Activated CD8-positive, alpha-beta memory T cell treated with anti-CD3 and anti-CD28 coated beads, Interleukin-2, amount 50 U/mL, for 24 hours (primary cell): ENCODE results near the gene DENND6B.
"Not testable (repeated sequence)": the region's sequence is repeated elsewhere in the genome, so short reads cannot be mapped to it uniquely, and the experiment has no call there.

Source experiments
- DNase-seq: peaks from one replicate; pipeline ENCODE4 v3.0.0-alpha.2; 2020; ENCODE audit errors: extremely low read depth

DENND6B gene

DNA sequence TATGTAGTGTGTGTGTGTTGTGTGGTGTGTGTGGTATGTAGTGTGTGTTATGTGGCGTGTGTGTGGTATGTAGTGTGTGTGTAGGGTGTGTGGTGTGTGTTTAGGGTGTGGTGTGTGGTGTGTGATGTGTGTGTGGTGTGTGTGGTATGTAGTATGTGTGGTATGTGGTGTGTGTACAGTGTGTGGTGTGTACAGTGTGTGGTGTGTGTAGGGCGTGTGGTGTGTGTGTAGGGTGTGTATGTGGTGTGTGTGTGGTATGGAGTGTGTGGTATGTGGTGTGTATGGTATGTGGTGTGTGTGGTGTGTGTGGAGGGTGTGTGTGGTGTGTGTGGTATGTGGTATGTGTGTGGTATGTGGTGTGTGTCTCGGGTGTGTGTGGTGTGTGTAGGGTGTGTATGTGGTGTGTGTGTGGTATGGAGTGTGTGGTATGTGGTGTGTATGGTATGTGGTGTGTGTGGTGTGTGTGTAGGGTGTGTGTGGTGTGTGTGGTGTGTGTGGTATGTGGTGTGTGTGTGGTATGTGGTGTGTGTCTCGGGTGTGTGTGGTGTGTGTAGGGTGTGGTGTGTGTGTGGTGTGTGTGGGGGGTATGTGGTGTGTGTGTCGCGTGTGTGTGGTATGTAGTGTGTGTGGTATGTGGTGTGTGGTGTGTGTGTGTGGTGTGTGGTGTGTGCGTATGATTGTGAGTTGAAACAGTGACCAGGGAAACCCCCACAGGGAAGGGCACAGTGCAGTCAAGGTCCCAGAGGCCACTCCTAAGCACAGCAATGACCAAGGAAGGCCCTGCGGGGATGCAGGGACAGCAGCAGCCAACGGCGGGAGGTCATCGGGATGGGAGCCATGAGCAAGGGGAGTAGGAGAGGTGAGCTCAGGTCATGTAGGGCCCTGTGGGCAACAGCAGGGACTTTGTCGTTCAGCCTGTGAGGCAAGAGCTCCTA lies 13.4 kb upstream of the DENND6B start:
- no peak for DNase-seq

DNA sequence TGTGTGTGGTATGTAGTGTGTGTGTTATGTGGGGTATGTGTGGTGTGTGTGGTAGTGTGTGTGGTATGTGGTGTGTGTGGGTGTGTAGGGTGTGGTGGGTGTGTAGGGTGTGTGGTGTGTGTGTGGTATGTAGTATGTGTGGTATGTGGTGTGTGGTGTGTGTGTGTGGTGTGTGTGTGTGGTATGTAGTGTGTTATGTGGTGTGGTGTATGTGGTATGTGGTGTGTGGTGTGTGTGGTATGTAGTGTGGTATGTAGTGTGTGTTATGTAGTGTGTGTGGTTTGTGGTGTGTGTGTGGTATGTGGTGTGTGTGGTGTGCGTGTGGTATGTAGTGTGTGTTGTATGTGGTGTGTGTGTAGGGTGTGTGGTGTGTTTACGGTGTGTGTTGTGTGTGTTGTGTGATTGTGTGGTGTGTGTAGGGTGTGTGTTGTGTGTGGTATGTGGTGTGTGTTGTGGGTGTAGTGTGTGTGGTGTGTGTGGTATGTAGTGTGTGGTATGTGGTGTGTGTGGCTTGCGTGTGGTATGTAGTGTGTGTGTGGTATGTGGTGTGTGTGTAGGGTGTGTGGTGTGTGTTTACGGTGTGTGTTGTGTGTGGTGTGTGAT lies 12.1 kb upstream of the DENND6B start:
- DNase-seq = no peak

DNA sequence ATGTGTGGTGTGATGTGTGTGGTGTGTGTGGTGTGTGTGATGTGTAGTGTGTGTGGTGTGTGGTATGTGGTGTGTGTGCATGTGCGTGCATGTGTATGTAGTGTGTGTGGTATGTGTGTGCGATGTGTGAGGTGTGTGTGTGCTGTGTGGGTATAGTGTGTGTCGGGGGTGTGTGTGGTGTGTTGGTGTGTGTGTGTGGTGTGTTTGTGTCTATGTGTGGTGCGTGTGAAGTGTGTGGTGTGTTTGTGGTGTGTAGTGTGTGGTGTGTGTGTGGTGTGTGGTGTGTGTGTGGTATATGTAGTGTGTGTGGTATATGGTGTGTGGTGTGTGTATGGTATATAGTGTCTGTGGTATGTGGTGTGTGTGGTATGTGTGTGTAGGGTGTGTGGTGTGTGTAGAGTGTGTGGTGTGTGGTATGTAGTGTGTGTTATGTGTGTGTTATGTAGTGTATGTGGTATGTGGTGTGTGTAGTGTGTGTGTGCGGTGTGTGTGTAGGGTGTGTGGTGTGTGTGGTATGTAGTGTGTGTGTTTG lies 11.3 kb upstream of the DENND6B start:
- DNase-seq = no peak

DNA sequence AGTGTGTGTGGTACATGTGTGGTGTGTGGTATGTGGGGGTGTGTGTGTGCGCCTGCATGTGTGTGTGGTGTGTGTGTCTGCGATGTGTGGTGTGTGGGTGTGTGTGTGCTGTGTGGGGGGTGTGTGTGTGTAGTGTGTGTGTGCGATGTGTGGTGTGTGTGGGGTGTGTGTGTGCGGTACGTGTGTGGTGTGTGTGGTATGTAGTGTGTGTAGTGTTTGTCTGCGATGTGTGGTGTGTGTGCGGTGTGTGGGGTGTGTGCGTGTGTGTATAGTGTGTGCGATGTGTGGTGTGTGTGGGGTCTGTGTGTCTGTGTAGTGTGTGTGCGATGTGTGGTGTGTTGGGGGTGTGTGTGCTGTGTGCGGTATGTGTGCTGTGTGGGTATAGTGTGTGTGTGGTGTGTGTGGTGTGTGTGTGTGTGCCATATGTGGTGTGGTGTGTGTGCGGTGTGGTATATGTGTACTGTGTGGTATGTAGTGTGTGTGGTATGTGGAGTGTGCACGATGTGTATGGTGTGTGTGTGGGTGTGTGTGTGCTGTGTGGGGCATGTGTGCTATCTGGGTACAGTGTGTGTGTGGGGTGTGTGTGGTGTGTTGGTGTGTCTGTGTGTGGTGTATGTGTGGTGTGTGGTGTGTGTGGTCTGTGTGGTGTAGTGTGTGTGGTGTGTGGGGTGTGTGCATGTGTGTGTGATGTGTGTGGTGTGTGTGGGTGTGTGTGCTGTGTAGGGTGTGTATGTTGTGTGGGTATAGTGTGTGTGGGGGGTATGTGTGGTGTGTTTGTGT lies 10.6 kb upstream of the DENND6B start:
- no peak for DNase-seq

DNA sequence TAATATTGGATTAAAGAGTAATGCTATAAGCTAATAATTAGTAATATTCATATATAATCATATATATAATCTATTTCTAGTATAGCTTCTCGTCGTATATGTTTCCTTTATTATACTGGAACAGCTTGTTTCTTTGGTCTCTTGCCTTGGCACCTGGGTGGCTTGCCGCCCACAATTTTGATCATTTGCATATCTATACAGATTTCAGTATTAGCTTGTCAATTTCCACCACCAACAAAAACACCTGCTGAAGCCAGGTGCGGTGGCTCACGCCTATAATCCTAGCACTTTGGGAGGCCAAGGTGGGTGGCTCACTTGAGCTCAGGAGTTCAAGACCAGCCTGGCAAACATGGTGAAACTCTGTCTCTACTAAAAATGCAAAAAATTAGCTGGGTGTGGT lies 7.6 kb upstream of the DENND6B start:
- DNase-seq = not testable (repeated sequence)

DNA sequence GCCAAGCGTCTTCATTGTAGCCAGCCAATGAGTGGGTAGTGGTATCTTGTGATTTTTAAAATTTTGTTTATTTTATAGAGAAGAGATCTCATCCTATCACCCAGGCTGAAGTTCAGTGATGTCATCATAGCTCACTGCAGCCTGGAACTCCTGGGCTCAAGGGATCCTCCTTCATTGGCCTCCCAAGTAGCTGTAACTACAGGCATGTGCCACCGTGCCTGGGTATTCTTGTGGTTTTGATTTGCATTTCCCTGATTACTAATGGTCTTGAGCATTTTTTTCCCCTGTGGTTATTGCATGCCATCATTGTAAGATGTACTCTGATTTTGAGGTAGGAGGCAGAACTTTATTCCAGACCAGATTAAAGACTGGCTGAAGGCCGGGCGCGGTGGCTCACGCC lies 2.4 kb upstream of the DENND6B start:
- DNase-seq = no peak

DNA sequence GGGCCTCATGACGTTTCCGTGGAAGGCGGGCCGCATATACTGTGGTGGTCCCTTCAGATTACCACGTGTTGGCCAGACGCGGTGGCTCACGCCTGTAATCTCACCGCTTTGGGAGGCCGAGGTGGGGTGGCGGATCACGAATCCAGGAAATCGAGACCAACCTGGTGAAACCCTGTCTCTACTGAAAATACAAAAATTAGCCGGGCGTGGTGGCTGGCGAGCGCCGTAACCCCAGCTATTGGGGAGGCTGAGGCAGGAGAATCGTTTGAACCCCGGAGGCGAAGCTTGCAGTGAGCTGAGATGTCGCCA lies 853 bp upstream of the DENND6B start:
- no peak for DNase-seq

DNA sequence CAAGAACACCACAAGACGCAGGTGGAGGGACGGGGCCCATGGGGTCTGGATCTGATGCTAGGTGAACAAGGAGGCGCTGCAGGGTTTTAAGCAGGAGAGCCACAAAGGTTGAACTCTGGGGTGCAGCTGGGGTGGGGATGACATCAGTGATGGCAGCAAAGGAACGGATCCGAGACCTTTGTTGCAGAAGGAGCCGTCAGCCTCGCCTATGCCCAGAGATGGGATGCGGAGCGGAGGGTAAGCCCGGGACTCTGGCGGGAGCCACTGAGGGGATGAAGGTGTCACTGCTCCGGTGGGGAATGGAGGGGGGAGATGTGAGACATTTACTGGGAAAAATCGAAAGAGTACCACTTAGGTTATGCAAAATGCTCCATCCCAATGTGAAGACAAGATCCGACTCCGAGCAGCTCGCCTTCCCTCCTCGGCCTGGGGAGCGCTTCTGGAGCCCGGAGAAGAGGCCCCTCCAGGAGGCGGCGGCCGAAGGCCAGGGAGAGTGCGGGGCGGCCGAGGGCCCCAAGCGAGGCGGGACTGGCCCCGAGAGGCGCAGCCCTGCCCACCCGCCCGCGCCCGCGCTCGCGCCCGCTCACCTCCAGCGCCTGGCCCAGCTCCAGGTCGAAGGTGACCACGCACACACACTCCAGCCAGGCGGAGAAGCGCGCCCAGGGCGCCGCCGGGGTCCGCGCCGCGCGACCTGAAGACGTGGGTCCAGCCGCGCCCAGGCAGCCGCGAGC lies 422 bp downstream of the DENND6B start:
- DNase-seq = no peak

DNA sequence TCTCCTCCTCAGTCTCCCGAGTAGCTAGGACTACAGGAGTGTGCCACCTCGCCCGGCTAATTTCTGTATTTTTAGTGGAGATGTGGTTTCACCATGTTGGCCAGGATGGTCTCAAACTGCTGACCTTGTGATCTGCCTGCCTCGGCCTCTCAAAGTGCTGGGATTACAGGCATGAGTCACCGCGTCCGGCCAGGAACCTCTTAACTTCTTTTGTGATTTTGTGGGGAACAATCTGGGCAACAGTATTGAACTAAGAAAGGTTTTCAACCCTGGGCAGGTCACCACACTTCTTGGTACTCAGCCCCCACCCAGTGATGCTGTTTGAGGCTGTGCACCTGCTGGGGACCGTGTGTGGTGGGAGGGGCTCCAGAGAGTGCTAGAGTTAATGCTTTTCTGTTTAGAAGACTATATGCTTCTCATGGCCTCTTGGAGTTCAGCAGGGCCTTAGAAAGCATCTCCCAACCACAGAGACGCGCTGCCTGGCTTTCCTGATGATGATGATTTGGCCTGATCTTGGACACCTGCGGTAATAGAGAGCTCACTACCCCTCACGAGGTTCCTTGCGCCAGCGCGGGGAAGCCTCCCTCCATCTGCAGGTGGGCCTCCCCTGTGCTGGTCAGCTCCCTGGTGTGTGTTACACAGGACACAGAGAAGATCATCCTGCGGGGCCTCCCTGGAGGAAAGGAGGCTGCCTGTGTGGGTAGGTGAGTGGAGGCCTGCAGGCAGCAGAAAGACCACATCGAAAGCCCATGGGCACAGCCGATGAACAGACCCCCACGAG lies 1.2 kb downstream of the DENND6B start:
- no peak for DNase-seq

DNA sequence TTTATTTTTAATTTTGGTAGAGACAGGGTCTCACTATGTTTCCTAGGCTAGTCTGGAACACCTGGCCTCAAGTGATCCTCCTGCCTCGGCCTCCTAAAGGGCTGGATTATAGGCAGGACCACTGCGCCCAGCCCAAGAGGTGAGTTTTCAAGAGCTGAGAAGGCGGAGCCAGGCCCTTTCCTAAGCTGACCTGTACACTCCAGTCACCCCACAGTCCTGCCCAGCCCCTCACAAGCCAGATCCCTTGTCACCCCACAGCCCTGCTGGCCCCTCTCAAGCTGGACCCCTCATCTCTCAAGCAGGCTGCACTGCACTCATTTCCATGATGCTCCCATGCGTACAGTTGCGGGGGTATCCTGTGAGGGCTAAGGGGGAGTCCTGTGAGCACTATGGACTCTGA lies 2.9 kb downstream of the DENND6B start:
- no peak for DNase-seq

DNA sequence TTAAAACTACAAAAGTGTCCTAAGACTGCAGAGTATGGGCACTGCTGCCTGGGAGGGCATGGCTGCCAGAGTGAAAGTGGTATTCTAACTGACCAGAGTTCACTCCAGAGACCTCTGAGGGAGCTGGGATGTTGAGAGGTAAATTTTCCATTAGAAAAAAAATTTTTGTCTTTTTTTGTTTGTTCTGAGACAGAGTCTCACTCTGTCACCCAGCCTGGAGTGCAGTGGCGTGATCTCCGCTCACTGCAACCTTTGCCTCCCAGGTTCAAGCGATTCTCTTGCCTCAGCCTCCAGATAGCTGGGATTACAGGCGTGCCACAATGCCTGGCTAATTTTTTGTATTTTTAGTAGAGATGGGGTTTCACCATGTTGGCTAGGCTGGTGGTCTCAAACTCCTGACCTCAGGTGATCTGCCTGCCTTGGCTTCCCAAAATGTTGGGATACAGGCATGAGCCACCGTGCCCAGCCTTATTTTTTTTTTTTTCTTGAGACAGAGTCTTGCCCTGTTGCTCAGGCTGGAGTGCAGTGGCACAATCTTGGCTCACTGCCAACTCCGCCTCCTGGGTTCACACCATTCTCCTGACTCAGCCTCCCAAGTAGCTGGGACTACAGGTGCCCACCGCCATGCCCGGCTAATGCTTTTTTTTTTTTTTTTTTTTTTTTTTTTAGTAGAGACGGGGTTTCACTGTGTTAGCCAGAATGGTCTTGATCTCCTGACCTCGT lies 4.3 kb downstream of the DENND6B start:
- not testable (repeated sequence) for DNase-seq

DNA sequence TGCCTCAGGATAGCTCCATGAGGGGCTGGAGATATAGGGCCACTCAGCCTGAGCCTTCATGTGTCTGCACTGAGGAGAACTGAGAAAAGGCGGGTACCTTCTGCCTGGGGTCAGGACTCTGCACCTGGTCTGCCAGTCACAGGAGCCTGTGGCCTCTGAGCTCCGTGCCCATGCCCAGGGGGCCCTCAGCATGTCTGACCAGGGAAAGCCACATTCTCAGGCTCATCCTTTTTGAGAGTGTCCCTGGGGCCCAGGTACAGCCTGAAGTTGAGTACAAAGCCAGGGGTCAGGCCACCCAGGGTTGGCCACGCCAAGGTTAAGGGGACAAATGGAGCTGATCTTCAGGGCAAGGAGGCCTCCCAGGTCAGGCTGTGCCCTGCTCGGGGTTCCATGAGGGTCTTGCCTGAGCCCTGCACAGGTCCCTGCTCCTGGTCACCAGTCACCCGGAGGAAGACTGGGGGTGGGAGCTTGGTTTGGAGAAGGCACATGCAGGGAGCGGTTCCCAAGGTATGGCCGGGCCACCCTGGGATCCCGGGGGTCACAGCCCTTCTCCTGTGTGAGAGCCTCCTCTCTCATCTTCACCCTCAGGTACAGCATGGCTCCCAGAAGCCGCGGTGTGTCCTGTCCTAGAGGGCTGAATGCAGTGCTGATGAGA lies 6.0 kb downstream of the DENND6B start:
- DNase-seq = no peak

DNA sequence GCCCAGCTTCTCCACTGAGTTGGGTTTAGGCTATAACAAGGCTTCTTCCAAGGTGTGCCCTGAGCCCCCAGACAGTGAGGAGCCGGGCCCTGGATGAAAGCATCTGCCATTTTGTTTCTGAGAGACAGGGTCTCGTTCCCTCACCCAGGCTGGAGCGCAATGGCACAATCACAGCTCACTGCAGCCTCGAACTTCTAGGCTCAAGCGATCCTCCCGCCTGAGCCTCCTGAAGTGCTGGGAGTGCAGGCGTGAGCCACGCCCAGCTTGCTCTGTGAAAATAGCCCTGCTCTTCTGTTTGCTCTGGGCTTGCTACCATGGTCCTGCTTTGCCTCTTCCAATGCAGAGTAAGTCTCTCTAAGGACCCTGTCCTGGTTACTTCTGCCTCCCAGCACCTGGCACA lies 6.7 kb downstream of the DENND6B start:
- no peak for DNase-seq

DNA sequence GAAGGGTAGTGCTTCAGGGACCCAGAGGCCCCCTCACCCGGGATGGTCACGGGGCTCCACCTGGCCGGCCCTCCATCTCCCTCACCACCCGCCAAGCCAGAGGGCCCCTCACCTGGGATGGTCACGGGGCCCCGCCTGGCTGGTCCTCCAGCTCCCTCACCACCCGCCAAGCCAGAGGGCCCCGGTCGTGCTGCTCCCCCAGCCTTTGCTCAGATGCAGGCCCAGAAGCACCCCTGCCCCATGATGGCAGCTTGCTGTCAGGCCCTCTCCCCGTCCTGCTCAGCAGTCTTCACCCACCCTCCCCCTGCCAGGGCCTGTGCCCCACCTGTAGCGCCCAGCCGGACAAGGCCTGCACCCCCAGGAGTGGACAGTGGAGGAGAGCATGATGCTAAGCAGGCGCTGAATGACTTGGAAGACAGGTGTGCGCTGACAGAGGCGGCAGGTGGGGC lies 7.3 kb downstream of the DENND6B start:
- no peak for DNase-seq

DNA sequence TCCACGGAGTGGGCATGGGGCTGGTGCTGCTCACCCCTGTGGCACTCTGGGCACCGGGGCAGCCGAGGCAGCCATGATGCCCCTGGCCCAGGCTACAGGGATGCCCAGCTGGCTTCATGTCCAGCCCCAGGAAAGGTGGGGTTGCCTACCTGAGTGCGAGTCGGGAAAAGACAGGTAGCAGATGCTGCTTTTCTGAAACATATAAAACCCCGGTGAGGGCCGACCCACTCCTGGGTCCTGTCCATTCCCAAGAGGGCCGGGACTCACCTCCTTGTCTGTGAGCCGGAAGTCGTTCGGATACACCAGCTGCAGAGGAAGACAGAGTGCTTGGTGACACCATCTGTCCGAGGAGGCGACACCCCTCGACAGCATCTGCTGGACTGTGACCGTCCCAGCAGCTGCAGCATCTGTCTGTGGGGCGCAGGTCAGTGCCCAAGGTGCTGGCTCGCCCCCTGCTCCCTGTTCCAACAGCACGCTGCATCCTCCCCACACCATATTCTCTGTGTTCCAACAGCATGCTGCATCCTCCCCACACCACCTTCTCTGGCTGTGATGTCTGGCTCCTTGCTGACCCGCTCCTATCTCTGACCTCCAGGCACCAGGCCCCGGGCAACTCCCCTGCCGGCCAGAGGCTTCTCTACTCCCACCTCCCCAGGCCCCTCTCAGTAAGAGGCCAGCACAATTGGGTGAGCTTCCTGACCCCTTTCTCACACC lies 8.0 kb downstream of the DENND6B start:
- no peak for DNase-seq

DNA sequence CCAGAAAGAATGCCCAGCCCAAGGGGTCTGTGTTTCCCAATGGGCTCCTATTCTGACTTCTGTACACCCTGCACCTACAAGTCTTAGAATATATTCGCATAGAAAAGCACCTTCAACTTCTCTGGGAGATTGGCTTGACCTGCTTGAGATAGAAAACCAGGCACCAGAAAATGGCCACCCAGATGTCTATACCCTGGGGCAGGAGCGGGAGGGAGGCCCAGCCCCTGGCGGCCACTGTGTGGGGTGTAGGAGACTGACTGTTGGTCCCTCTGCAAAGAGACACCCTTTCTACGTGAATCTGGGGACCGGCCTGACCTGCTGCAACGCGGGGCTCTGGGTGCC lies 8.5 kb downstream of the DENND6B start:
- no peak for DNase-seq

DNA sequence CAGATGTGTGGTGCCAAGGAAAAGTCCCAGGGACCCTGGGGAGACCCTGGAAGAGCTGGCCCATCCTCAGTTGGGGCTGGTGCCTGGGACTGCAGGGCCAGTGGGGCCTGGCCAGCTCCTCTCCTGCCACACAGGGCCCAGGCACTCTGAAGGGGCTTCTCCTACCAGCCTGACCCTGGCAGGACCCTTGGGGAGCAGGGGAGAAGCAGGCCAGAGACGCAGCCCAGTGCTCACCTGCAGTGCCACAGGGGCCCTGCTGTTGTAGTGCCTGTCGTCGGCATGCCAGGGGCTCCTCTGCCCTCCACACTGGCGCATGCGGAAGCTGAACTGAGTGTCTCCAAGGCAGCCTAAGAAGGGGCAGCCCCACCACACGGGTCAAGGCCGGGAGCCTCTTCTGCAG lies 9.1 kb downstream of the DENND6B start:
- no peak for DNase-seq

DNA sequence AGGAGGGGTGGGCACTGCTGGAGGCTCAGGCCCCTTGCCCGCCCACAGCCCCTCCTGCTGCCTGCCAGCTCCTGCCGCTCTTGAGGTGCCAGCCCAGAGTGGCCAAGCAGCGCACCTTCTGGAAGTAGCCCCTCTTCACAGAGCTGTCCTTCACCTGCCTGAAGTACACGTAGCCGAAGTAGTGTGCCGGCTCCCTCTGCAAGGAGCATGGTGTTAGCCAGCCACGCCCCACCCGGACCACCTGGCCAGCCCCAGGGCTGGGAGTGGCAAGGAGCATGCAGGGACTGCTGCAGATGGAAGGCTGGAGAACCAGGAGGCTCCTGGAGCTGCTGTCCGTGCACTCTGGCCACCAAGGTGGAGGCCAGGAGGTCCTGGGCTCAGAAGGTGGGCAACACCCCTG lies 9.6 kb downstream of the DENND6B start:
- no peak for DNase-seq
